HG02610 (cell line): ENCODE results near the gene NODAL.
A peak's percentile ranks its signal among the peaks of the same experiment; 100 is the strongest.
"Not testable (repeated sequence)": the region's sequence is repeated elsewhere in the genome, so short reads cannot be mapped to it uniquely, and the experiment has no call there.

Source experiments
- ATAC-seq: cut with Tn5 transposase; IDR thresholded peaks from one replicate; pipeline ENCODE4 v1.9.1; 2021; ENCODE audit warnings: mild to moderate bottlenecking, moderate library complexity; ENCODE audit not compliant: unreplicated experiment

Gene NODAL

DNA sequence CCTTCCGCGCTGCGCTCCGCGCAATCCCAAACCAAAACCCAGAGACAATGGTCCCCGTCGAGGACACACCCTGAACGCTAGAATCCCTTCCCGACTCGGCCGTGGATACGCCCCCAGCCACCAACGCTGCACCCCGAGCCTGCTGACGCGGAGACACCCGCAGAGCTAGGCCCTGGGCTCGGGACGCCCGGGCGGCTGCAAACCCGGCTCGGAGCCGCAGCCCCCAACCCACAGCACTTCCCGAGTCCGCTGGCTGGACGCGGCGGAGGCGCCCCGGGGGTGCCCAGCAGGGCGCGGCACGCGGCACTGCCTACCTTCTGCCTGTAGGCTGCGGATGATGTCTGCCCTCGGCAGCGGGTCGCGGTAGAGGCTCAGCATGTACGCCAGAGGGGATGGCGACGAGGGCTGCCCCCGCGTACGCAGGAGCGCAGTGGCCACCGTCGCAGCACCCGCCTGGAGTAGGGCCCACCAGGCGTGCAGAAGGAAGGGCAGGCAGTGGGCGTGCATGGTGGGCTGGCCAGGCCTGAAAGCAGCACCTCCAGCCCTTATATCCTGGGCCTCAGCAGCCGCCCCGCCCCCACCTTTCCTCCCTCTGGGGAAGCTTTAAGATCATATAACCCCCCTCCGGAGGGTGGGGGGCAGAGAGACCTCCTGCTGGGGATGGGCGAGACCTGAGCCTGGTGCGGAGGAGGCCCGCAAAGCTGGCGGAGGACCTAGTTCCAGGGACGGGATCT lies at the start of gene NODAL:
TSS of gene NODAL (minus strand) at position 521 of the 734 bp plus-strand sequence. CDS start at position 507, 14 bp downstream.
- ATAC-seq, result no peak

DNA sequence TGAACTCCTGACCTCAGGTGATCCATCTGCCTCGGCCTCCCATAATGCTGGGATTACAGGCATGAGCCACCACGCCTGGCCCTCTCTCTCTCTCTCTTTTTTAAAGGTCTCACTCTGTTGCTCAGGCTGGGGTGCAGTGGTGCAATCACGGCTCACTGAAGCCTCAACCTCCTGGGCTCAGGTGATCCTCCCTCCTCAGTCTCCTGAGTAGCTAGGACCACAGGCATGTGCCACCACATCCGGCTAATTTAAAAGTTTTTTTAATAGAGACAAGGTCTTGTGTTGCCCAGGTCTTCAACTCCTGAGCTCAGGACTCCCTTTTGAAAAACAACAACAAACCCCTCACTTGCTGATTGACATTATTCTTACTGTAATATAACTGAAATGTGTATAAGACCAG lies 48.7 kb upstream of the NODAL start:
- no peak for ATAC-seq

DNA sequence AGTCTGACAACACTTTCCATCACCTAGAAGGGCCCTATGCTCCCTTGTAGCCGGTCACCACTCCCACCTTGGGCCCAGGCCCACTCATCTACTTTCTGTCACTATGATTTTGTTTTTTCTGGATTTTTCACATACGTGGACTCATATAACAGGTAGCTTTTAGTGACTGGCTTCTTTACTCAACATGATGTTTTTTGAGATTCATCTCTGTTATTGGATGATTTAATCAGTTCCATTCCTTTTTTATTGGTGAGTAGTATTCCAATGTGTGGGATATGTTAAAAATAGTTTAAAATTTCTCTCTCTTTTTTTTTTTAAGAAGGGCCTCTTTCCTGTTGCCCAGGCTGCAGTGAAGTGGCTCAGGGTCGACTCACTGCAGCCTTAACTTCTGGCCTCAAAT lies 46.3 kb upstream of the NODAL start:
- ATAC-seq, result no peak

DNA sequence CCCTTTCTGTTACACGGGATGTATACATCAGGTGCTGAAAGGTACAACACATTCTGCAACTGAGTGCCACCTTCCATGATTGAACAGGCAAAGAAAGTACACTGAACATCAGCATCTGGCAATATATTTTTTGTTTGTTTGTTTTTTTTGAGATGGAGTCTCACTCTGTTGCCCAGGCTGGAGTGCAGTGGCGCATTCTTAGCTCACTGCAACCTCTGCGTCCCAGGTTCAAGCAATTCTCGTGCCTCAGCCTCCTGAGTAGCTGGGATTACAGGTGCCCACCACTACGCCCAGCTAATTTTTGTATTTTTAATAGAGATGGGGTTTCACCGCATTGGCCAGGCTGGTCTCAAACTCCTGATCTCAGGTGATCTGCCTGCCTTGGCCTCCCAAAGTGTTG lies 42.4 kb upstream of the NODAL start:
- not testable (repeated sequence) for ATAC-seq

DNA sequence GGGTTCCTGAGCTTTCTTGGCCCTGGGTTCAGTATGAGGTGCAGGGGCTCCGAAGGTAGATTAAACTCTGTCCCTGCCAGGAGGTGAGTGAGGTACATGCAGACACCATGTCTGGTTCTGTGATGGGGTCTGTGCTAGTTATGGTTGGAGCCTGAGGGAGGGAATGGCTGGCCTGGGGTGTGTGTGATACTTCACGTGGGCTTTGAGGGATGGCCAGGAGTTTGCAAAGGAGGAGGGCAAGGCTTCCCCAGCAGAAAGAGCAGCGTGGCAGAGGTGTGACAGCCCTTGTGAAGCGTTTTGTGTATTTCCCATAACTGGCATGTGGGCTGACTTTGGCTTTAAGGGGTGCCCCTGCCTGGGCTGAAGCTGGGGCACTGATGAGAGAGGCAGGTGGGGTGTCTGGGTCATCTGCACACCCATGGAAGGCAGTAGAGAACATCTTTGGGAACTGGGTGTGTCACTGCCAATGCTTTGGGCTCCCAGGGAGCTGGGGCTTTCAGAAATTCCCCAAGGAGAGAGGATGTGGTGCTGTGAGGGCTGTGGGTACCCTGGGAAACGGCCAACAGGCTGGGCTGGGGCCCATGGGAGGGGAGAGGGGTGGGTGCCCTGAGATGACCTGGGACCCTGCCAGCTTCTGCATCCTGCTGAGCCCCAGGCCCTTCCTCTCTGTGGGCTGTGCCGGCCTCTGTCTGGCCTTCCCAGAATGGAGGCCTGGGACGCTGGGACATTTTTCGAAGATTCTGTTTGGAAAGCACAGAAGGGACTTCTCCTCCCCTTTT lies 41.7 kb upstream of the NODAL start:
- ATAC-seq, result no peak

DNA sequence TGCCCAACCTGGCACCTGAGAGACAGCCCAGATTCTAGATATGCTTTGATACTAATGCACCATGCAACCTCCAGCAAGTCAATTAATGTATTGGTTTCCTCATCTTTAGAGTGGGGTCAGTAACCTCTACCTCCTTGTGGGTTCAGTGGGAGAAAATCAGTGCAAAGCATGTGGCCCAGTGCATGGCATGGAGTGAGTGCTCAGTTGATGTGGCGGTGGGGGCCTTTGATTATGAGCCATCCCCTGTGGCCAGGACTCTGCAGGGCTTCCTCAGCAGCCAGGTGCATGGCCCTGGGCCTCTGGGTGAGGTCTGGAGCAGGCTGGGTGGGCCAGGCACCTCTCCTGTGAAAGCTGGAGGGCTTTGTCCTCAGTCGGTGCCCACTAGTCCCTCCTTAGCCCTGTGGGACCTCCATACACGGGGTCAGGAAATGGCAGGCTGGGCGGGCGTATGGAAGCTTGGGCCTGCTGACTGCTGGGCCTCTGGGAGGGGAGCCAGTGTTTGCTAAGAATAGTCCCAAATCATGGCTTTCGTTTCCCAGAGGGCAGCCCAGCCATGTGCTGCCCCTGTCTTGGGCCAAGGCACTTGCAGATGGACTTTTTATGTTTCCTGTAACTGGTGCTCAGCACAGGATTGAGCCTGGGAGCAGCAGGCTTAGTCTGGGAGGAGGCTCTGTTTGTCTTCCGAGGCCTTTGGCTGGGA lies 40.5 kb upstream of the NODAL start:
- no peak for ATAC-seq

DNA sequence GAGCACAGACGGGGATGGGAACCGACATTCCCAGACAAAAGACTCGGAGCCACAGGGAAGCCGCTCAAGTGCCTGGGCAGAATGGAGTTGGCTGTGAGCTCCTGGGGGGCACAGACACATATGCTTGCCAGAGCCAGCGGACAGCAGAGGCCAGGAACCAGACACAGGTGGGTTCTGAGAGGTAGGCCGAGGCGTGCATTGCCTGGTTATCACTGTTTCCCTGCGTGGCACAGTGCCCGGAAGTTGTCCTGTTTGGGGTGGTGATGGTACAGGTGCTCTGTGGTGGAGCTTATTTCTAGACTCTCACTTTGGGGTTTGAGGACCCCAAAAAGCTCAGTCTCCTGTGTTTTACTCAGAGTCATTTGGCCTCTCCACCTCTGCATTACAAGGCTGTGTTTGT lies 39.6 kb upstream of the NODAL start:
- no peak for ATAC-seq

DNA sequence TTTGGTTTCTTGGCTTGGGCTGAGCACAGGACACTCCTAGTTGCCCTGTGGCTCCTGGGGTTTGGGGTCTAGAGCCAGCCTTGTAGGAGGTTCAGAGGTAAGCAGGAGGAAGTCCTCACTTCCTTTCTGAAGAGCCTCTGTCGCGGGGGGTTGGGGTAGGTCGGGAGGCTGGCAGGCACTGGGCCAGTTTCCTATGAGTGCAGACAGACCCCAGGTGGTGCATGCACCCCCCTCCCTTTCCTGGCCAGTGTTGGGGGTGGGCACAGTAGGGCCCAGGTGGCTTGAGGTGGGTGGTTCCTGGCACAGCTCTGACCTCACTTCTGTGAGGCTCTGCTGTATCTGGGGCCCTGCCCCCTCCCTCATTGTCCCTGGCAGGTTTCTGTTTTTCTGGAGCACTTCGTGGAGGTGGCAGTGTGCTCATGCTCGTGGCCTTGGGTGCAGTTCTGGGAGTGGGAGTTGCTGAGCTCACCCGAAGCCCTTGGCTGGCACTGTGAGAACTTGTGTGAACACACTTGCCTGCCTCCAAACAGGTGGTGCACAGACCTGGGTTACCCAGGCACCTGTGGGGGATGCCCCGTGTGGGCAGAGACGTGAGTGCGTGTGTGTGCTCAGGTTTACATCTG lies 38.9 kb upstream of the NODAL start:
- ATAC-seq, result no peak

DNA sequence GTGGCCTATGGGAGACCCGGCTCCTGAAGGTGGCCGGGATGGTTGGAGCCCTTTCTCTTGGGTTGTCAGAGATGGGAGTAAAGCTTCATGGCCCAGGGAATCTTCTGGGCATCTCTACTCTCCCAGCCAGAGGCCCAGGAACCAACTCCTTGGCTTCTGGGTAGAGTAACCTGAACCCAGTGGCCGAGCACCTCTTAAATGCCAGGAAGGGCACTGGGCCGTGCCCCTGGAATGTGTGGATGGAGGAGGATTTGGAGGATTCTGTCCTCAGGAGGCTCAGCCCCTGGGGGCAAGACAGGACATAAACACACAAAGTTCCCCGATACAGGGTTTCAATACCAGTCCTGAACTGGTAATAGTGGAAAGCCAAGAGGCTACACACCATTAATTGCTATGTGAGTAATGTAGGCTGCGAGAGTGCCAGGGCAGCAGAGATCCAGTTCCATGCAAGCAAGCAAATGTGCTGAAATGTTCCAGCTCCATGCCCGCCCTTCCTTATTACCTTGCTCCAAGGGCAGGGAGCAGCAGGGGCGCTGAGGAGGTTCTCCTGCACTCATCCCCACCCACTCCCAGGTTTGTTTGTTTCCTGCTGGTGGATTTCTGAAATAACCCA lies 38.3 kb upstream of the NODAL start:
- no peak for ATAC-seq

DNA sequence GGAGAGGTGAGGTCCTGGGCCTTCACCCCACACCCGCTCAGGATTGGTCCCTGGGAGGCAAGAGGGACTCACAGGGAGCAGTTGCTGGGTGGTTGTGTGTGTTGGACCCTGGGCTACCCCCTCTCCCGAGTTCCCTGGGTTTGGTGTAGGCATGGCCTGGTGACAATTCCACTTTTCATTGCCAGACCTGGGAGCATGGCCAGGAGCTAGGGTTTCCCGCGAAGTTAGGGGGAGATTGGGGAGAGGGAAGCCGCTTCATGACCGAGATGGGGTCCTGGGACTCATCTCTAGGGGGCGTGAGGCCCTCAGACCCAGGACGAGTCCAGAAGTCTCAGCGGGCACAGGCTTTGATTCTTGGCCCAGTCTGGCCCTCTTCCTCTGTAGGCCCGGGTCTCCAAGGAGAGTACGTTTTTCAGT lies 37.7 kb upstream of the NODAL start:
- ATAC-seq, result no peak

DNA sequence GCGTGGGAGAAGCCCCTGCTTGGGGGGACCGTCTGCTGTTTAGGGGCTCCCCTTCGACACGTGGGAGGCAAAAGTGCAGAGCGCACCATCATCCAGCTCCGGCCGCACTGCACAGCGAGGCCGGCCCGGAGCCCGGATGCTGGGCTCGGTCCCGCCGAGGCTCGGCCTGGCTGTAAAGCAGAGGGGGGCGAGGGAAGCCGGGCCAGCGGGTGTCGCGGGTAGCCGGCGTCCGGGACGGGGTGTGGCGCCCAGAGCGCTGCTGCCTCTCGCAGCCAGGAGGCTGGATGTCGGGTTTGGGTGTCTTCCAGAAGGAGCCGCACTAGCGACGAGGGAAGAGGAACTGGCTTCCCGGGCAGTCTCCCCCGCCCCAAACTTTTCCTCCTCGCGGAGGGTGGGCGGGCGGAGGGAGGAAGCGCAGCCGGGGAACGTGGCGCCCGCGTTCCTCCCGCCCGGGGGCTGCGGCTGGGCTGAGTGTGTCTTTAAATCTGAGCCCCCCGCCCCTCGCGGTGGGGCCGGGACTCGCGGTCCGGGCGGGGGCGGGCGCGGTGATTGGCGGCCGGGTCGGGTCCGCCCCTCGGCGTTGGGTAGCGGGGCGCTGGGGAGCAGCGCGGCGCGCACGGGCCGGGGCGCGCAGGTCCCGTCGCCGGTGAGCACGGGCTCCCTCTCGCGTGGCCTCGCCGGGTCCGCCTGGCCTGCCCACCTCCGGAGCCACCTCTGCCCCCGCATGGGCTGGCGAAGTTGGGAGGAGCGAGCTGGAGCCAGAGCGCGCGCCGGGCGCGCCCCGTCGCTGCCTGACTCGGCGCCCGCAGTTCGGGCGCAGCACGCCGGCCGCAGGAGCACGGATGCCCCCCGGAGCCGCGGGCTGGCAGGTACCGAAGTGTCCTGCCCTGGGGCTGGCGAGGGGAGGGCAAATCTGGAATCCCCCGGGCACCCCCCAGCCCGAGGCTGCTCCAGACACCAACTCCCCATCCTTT lies 37.0 kb upstream of the NODAL start, which contains the start of gene PALD1:
TSS of gene PALD1 (plus strand) at position 577 of the 974 bp plus-strand sequence. CDS start 47,185 bp downstream, outside the sequence.
- ATAC-seq, result no peak

DNA sequence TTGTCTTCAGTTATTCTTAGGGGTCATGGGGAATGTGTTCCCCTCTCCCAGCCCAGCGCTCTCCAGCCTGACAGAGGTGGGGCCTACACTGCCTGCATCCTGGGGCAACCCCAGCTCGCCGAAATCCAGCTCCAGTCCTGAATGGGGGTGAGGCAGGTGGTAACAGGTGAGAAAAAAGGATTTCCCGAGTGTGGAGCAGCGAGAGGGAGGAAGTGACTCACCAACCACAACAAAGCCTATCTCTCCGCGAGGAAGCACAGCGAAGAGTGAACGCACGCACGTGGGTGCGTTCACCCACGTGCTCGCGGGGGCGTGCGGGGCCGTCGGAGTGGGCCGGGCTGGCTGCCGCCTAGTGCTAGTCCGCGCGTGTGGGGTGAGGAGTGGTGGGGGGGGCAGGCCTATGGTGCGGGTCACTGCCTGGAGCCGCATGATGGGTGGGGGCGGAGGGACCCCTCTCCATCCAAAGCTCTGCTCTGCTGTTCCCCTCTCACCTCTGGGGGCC lies 36.2 kb upstream of the NODAL start:
- no peak for ATAC-seq

DNA sequence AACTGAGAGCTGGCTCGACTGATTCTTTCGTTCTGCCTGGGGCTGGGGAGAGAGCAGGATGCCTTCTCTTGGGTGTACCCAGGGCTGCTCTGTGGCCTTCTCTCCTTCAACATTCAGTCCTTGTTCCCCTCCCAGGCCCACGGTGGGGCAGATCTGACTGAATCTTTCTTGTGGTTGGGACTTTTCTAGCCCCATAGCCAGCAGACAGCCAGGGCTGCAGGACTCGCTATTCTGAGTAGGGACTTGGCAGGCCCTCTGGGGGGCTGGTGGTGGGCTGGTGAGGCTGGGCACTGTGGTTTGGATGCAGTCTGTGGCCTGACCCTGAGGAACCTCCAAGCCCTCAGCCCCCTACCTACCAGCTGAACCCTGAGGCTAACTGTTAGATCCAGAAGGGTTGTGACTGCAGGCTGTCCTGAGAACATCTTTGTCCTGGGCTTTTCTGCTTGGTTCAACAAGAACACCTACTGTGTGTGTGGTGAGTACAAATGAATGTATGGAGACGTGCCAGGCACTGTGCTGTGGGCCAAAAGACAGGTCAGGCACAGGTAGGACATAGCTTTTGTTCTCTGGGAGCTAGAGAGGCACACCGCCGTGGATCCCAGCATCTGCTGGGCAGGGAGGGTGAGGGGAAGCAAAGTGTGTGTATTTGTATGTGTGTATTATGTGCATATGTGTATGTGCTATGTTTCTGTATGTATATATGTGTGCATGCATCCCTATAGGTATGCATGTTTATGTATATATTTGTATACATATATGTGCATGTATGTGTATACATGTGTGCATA lies 35.0 kb upstream of the NODAL start:
- peak; percentile 35 for ATAC-seq

DNA sequence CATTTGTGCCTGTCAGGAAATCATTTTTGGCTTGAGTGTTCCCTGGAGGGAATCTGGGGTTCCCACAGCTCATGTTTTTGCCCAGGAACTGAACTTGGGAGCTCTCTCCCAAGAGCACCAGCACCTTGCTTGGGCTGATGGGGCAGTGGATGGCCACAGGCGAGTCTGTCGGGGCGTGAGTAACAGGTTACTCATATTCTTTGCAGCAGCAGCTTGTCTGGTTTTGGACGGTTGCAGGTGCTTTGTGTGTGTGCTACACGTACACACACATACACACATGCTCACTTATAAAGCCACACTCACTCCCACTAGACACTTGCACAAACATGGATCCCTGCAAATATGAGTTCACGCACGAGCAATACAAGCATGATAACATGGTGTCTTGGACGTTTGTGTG lies 34.2 kb upstream of the NODAL start:
- no peak for ATAC-seq

DNA sequence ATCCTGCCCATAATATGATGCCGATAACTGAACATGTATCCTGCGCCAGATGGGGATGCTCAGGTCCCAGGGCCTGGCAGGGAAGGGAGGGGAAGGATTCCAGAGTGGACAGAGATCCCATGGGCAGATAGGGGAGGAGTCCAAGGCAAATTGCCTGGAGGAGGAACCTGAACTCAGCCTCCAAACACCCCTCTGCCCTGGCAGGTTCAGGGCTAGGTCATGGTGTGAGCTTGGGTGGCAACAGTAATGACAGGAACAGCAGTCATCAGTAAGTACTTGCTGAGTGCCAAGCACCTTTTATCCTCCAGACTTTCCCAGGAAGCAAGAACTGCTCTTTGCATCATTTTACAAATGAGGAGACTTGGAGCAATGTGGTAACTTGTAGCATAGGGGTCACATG lies 33.3 kb upstream of the NODAL start:
- ATAC-seq, result no peak

DNA sequence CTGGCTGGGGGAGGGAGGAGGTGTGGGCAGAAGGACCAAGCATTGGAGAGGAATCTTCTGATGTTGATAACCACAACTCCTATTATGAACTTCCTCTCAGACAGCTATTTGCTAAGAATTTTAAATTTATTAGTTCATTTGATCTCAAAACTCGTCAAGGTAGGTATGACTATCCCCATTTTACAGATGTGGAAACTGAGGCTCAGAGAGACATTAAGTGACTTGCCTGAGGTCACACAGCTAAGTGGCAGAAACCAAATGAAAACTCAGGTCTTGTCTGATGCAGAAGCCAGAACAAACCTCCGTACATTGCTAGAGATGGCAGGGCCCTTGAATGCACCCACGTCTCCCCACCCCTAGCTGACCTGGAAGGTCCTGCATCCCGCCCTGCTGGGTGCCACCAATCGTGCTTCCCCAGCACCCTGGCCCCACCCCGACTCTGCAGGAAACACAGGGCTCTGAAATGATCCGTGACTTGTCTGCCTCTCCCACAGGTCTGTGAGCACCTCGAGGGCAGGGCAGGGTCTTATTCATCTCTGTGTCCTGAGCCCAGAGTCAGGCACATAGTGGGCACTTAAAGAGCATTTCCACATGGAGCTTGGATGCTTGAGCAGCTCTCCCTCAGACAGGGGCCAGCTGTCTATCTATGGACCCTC lies 31.4 kb upstream of the NODAL start:
- ATAC-seq, result no peak

DNA sequence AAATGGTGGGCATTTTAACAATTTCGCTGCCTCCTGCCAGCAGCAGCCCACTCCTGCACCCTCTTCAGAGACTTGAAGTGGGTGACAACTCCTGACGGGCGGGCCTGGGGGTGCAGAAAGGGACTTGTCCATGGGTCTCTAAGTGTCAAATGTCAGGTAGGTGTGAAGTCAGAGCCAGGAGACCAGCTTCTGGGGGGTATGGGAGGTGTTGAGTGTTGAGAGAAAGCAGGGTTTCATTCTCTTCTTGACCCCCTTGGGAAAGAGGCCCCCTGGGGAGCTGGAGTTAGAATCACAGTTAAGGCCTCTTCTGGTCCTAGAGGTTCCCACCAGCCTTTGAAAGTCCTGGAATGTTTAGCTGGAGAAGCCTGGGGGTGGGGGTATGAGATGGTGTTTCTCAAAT lies 25.5 kb upstream of the NODAL start:
- no peak for ATAC-seq

DNA sequence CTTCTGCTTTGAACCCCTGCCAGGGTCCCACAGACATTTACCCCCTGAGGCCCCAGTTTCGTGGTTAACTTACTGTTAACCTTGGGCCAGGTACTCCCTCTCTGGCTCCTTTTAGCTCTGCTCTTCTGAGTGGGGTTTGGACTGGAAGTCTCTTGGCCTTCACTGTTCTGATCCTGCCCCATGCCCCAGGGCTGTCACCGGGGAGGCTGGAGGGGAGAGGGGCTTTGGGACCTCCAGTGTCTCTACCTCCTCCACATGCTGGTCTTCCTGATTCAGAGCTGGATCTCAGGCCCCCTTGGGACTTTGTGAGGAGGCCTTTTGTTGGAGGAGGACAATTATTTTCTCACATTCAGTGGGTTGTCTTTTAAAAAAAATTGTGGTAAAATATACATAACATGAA lies 24.4 kb upstream of the NODAL start:
- no peak for ATAC-seq
